AG04450 (cell line): ENCODE results near the gene LFNG. TPM values are rescaled to one million over a fixed set of nuclear protein-coding genes. Genes with fewer than 3 reads are reported as not detected.
A peak's percentile ranks its signal among the peaks of the same experiment; 100 is the strongest.

Experiments
- CTCF ChIA-PET: fragments of 300-600, 350-600 bp; formaldehyde crosslinking; extraction: SDS; loops from one replicate; lab custom pipeline; 2022; ENCODE audit warnings: antibody characterized with exemption, inconsistent platforms; lab: Charles Lee
- POLR2A ChIA-PET: fragments of 350-600 bp; formaldehyde crosslinking; extraction: SDS; loops from one replicate; lab custom pipeline; 2021; ENCODE audit warnings: antibody characterized with exemption, inconsistent platforms; lab: Yijun Ruan, JAX
- DNase-seq: peaks from one replicate; pipeline ENCODE4 v3.0.0-alpha.2; 2011; ENCODE audit warnings: low read depth, low spot score
- H3K27ac ChIP-seq: one replicate; pipeline ENCODE4 v1.5.1; 2012; ENCODE audit warnings: low read depth, low read length, control low read depth
- H3K27me3 ChIP-seq: one replicate; pipeline ENCODE4 v1.6.0; 2012; ENCODE audit warnings: low read length; ENCODE audit not compliant: control insufficient read depth, insufficient read depth
- H3K4me3 ChIP-seq: 2 replicates; pipeline ENCODE4 v1.5.1; 2011; ENCODE audit warnings: mild to moderate bottlenecking, low read depth, low read length, control low read depth
- H3K9me3 ChIP-seq: 2 replicates; pipeline ENCODE4 v1.5.1; 2012; ENCODE audit warnings: low read length; ENCODE audit not compliant: control insufficient read depth, insufficient read depth
- polyA minus RNA-seq: library from RNA; depleted of rRNA, polyadenylated mRNA; stranded (reverse); fragments of >200 nt; gene quantifications from 2 replicates; pipeline ENCODE4 v1.2.3, GENCODE V29; 2011; rRNA and poly(A)+ RNA removed
- polyA plus RNA-seq: library from polyadenylated mRNA; depleted of rRNA; stranded (reverse); fragments of >200 nt; gene quantifications from 2 replicates; pipeline ENCODE4 v1.2.3, GENCODE V29; 2011; rRNA removed
- TF ChIP-seq, protein P1 (sequence below): IDR thresholded peaks from 2 replicates; pipeline ENCODE4 v1.5.1; 2011; ENCODE audit warnings: low read depth, low read length, control low read depth, inconsistent platforms

The LFNG gene, protein sequence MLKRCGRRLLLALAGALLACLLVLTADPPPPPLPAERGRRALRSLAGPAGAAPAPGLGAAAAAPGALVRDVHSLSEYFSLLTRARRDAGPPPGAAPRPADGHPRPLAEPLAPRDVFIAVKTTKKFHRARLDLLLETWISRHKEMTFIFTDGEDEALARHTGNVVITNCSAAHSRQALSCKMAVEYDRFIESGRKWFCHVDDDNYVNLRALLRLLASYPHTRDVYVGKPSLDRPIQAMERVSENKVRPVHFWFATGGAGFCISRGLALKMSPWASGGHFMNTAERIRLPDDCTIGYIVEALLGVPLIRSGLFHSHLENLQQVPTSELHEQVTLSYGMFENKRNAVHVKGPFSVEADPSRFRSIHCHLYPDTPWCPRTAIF
- 1.6 and 2.4 TPM in 2 replicates for polyA plus RNA-seq
- polyA minus RNA-seq: 1.8 and 2.8 TPM in 2 replicates

DNA sequence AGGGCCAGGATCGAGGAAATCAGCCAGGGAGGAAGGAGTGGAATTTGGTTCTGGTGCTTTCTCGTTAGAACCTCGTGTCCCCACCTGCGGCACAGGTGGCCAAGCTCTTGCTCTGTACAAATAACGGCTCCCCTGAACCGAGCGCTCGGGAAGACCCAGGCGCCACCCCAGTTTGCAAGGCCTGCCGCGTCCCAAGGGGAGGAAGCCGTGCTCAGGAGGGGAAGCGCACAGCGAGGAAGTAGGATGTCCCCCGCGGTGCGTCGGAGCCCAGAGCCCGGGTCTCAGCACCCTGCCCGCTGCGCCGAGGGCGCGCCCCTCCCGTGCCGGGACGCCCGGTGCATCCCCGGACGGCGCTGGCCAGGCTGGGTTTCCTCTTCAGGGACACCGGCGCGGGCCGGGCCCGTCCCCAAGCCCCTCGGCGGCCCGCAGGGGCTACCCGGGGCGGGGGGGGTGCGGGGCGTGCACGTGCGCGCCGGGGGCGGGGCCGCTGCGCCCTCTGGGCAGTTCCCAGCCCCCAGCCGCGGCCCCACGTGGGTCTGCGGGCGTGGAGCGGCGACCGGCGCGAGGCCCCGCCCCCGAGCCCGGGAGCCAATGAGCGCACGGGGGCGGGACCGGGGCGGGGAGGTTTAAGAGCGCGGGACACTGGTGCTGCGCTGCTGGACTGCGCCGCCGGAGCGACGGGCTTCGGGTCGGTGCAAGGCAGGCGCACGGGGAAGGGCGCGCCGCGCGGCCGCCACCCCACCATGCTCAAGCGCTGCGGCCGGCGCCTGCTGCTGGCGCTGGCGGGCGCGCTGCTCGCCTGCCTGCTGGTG lies at the start of gene LFNG:
TSS of gene LFNG (plus strand) at position 656 of the 812 bp plus-strand sequence. CDS start at position 744, 88 bp downstream.
- no peak within 1 kb of the TSS for H3K27ac ChIP-seq
- TF ChIP-seq, protein P1, sequence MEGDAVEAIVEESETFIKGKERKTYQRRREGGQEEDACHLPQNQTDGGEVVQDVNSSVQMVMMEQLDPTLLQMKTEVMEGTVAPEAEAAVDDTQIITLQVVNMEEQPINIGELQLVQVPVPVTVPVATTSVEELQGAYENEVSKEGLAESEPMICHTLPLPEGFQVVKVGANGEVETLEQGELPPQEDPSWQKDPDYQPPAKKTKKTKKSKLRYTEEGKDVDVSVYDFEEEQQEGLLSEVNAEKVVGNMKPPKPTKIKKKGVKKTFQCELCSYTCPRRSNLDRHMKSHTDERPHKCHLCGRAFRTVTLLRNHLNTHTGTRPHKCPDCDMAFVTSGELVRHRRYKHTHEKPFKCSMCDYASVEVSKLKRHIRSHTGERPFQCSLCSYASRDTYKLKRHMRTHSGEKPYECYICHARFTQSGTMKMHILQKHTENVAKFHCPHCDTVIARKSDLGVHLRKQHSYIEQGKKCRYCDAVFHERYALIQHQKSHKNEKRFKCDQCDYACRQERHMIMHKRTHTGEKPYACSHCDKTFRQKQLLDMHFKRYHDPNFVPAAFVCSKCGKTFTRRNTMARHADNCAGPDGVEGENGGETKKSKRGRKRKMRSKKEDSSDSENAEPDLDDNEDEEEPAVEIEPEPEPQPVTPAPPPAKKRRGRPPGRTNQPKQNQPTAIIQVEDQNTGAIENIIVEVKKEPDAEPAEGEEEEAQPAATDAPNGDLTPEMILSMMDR: no peak
- H3K9me3 ChIP-seq: peaks cover 7% of the 10 kb centered on the region; the same call in 1 of the 2 replicates
- H3K27me3 ChIP-seq: no peaks in the 10 kb centered on the region
- H3K4me3 ChIP-seq: peak within 1 kb of the TSS; percentile 58
- DNase-seq: peak; percentile 57
- POLR2A ChIA-PET: interaction anchor here (0.9 kb wide), 1 partner anchor 21 kb away, joined by 4 read pairs; no protein-coding TSS in a partner anchor
- CTCF ChIA-PET: no interaction called here

DNA sequence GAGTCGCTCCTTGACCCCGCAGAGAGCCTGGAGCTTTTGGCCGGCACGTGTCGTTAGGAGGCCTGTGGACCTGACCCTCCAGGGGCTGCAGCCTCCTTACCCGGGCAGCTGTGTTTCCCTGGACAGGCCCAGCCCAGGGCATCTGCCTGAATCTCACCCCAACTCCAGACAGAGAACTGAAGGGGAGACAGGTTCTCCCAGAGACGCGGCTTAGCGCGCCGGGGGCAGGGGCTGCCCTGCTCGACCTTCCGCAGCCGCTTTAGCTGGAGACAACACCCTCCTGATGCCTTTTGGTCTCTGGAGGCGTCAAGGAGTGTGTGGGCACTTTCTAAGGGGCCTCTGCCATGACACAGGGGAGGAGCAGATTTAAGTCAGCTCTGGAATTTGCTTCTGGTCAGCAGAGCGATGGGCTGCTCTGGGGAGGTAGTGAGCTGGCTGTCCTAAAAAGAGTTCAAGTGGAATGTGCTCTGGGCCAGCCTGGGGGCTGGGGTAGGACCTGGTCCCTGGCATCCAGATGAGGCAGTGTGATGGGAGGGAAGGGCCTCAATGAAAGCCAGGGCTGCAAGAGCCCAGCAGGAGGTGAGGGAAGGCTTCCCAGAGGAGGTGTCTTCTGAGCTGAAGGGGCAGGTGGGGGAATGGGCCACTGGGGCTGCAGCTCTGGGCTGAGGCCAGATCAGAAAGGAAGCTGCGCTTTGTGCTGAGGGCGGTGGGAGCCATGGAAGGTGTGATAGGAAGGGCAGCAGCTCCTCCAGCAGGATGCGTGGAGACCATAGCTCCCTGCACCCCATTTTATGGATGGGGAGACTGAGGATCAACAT lies 49.2 kb upstream of the LFNG start:
- ChIA-PET CTCF (interaction anchor here (1.1 to 4.2 kb wide), 7 partner anchors 9 to 56 kb away, joined by 3 to 75 read pairs (median 5); no protein-coding TSS in a partner anchor), POLR2A (interaction anchor here (0.8 to 0.9 kb wide), 2 partner anchors 46 to 89 kb away, joined by 3 read pairs; no protein-coding TSS in a partner anchor)
- TF ChIP-seq, protein P1: no peak
- Histone ChIP-seq H3K27me3 (no peaks in the 10 kb centered on the region), H3K9me3 (no peaks in the 10 kb centered on the region; the same call in 1 of the 2 replicates), H3K27ac (peak overlapping the region; percentile 57), H3K4me3 (no peak overlapping the region)
- no peak for DNase-seq

DNA sequence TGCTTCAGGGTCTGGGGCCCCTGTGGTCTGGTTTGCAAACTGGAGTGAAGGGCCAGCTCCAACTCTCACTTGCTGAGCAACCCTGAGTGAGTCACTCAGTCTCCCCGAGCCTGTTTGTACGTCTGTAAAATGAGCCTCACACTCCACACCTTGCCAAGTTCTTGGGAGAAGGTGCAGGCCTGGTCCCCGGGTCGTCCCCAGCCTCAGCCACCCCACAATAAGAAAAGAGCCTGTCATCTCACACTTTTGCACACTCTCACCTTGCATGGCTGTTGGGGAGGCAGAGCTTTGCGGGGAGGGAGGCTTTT lies 48.6 kb upstream of the LFNG start:
- ChIA-PET POLR2A (interaction anchor here (0.8 to 0.9 kb wide), 2 partner anchors 45 to 89 kb away, joined by 3 read pairs; no protein-coding TSS in a partner anchor), CTCF (interaction anchor here (1.4 to 4.2 kb wide), 3 partner anchors 9 to 26 kb away, joined by 3 to 75 read pairs (median 18); no protein-coding TSS in a partner anchor)
- Histone ChIP-seq H3K4me3 (no peak overlapping the region), H3K27me3 (no peaks in the 10 kb centered on the region), H3K27ac (peak overlapping the region; percentile 57), H3K9me3 (no peaks in the 10 kb centered on the region; the same call in 1 of the 2 replicates)
- TF ChIP-seq, protein P1: no peak
- DNase-seq: no peak

DNA sequence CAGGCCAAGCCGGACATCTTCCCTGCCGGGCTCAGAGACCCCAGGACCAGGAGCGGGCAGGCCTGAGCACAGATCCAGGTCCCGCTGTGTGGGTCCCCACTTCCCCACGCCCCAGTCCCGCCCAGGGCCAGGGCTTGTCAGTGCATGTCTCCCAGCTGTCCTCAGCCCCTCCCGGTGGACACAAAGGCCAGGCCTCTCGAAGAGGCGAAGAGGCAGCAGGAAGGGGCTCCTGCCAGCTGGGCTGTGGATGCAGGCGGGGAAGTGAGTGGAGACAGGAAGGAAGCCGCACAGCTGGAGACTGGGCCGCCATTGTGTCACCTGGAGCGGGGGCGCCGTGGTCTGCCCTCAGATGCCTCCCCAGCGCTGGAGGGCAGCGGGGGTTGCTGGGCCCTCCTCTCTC lies 48.2 kb upstream of the LFNG start:
- ChIA-PET POLR2A (interaction anchor here (0.9 kb wide), 1 partner anchor 88 kb away, joined by 3 read pairs; no protein-coding TSS in a partner anchor), CTCF (interaction anchor here (1.4 to 4.2 kb wide), 3 partner anchors 8 to 26 kb away, joined by 3 to 75 read pairs (median 18); no protein-coding TSS in a partner anchor)
- no peak for DNase-seq

More for the DNA sequence above, 48.2 kb upstream of the LFNG start:
- H3K9me3 ChIP-seq: no peaks in the 10 kb centered on the region; the same call in 1 of the 2 replicates
- H3K27me3 ChIP-seq: no peaks in the 10 kb centered on the region
- TF ChIP-seq, protein P1: no peak
- H3K27ac ChIP-seq: peak overlapping the region; percentile 57
- H3K4me3 ChIP-seq: no peak overlapping the region
